GM19324 (cell line): Measurements from ENCODE around the gene CAGE1.

Experiments used
- ATAC-seq: cut with Tn5 transposase; IDR thresholded peaks from one replicate; pipeline ENCODE4 v1.9.1; 2021; ENCODE audit warnings: mild to moderate bottlenecking, moderate library complexity; ENCODE audit not compliant: unreplicated experiment, low FRiP score

The CAGE1 gene

GRCh38 chr6:7312616-7313504 is 76.7 kb downstream of the CAGE1 start, which contains the start of gene SSR1:
TSS of gene SSR1 (minus strand) at chr6:7313199. CDS start at chr6:7313120, 79 bp downstream.
- peak; percentile 99 for ATAC-seq

- ATAC-seq, result no peak
Observed at GRCh38 chr6:7311917-7312615, 77.5 kb downstream of the CAGE1 start.

- ATAC-seq, result no peak
Observed at GRCh38 chr6:7311176-7311575, 78.4 kb downstream of the CAGE1 start.

- ATAC-seq, result no peak
Observed at GRCh38 chr6:7309050-7309449, 80.5 kb downstream of the CAGE1 start.

- ATAC-seq, result no peak
Observed at GRCh38 chr6:7307533-7307932, 82.0 kb downstream of the CAGE1 start.

- no peak for ATAC-seq
Observed at GRCh38 chr6:7304821-7305220, 84.7 kb downstream of the CAGE1 start.

GRCh38 chr6:7301702-7302101 is 87.8 kb downstream of the CAGE1 start:
- no peak for ATAC-seq

GRCh38 chr6:7300926-7301325 is 88.6 kb downstream of the CAGE1 start:
- no peak for ATAC-seq

GRCh38 chr6:7298113-7298512 is 91.4 kb downstream of the CAGE1 start:
- ATAC-seq, result no peak

- no peak for ATAC-seq
Observed at GRCh38 chr6:7296602-7297001, 92.9 kb downstream of the CAGE1 start.

GRCh38 chr6:7295916-7296315 is 93.6 kb downstream of the CAGE1 start:
- no peak for ATAC-seq

GRCh38 chr6:7292596-7293255 is 96.8 kb downstream of the CAGE1 start:
- no peak for ATAC-seq

GRCh38 chr6:7290079-7290478 is 99.5 kb downstream of the CAGE1 start:
- ATAC-seq, result no peak

GRCh38 chr6:7285416-7285815 is 104.1 kb downstream of the CAGE1 start:
- no peak for ATAC-seq

GRCh38 chr6:7283676-7284075 is 105.9 kb downstream of the CAGE1 start:
- no peak for ATAC-seq

- no peak for ATAC-seq
Observed at GRCh38 chr6:7282097-7282906, 107.2 kb downstream of the CAGE1 start.
